HG02884 (cell line): ENCODE results near the gene STK38L.

Experiments used
- ATAC-seq: cut with Tn5 transposase; IDR thresholded peaks from one replicate; pipeline ENCODE4 v1.9.1; 2021; ENCODE audit warnings: mild to moderate bottlenecking, moderate library complexity; ENCODE audit not compliant: unreplicated experiment

Gene STK38L

GRCh38 chr12:27343255-27344000 is 99.3 kb downstream of the STK38L start:
- no peak for ATAC-seq

- ATAC-seq = no peak
These were observed 100.2 kb downstream of the STK38L start for GRCh38 chr12:27344246-27344645.

- no peak for ATAC-seq
These were observed 100.7 kb downstream of the STK38L start for GRCh38 chr12:27344760-27345159.

GRCh38 chr12:27345376-27345775 is 101.3 kb downstream of the STK38L start:
- no peak for ATAC-seq

GRCh38 chr12:27347779-27348178 is 103.7 kb downstream of the STK38L start:
- no peak for ATAC-seq

- ATAC-seq = no peak
These were observed 107.4 kb downstream of the STK38L start for GRCh38 chr12:27351476-27351875.

- no peak for ATAC-seq
These were observed 111.4 kb downstream of the STK38L start for GRCh38 chr12:27355486-27355885.

- no peak for ATAC-seq
These were observed 111.9 kb downstream of the STK38L start for GRCh38 chr12:27355979-27356378.

- no peak for ATAC-seq
These were observed 115.7 kb downstream of the STK38L start for GRCh38 chr12:27359578-27360340.

- ATAC-seq = no peak
These were observed 117.3 kb downstream of the STK38L start for GRCh38 chr12:27361372-27361771.

- ATAC-seq = no peak
These were observed 122.5 kb downstream of the STK38L start for GRCh38 chr12:27366621-27367020.

GRCh38 chr12:27367078-27367477 is 123.0 kb downstream of the STK38L start:
- ATAC-seq = no peak
